Lower lobe of right lung (tissue), 2 donors: ENCODE measurements around the gene SH2D5. TPM values are rescaled to one million over a fixed set of nuclear protein-coding genes. Genes with fewer than 3 reads are reported as not detected.

Experiments
- ATAC-seq, 2 donors: fragments of 200-7000 bp; cut with Tn5 transposase; one replicate each; pipeline ENCODE4 v1.9.1; 2020 to 2022; ENCODE audit warnings: mild to moderate bottlenecking in 2 of 2, moderate library complexity in 2 of 2
- DNase-seq: peaks from one replicate; pipeline ENCODE4 v3.0.0-alpha.2; 2020
- H3K27ac ChIP-seq: fragments of 200-600 bp; one replicate; pipeline ENCODE4 v1.8.0; 2022
- H3K27me3 ChIP-seq: fragments of 200-600 bp; one replicate; pipeline ENCODE4 v1.8.0; 2022; ENCODE audit warnings: low read depth
- H3K36me3 ChIP-seq: fragments of 200-600 bp; one replicate; pipeline ENCODE4 v1.8.0; 2022; ENCODE audit warnings: mild to moderate bottlenecking
- H3K4me1 ChIP-seq: fragments of 200-600 bp; one replicate; pipeline ENCODE4 v1.8.0; 2022
- H3K4me3 ChIP-seq: fragments of 200-600 bp; one replicate; pipeline ENCODE4 v1.8.0; 2022; ENCODE audit warnings: mild to moderate bottlenecking
- H3K9me3 ChIP-seq: fragments of 200-600 bp; one replicate; pipeline ENCODE4 v1.8.0; 2022
- CTCF ChIP-seq: fragments of 200-600 bp; IDR thresholded peaks from one replicate; pipeline ENCODE4 v1.8.0; 2022; ENCODE audit warnings: antibody characterized with exemption, mild to moderate bottlenecking
- intact Hi-C: fragments of 100-400 bp; cut with DNase I; formaldehyde crosslinking; loops from one replicate; pipeline ENCODE4 v1.11.0; 2022
- total RNA-seq: library from RNA; stranded (reverse); fragmentation: NEBNext Ultra II Directional; extraction: Animal tissue kit (Norgen Biotek cat#: 25700); gene quantifications from one replicate; pipeline ENCODE4 v1.2.1, GENCODE V29; 2021
- donor health status: DM: no; HTN: yes; CAD: no; lungs with severe emphysema.

The SH2D5 gene
- total RNA-seq, 1 donor from 2014 or later = not detected

GRCh38 chr1:20706841-20707240 is 25.7 kb downstream of the SH2D5 start:
- intact Hi-C loops = no loop called here
- no peak for TF ChIP-seq CTCF
- ATAC-seq = no peak
- DNase-seq = no peak
- Histone ChIP-seq H3K27ac (no peak overlapping the region), H3K27me3 (peaks cover 4% of the 10 kb centered on the region), H3K36me3 (no peaks in the 10 kb centered on the region), H3K4me1 (no peaks in the 10 kb centered on the region), H3K9me3 (no peaks in the 10 kb centered on the region), H3K4me3 (no peak overlapping the region)

GRCh38 chr1:20705203-20705755 is 27.2 kb downstream of the SH2D5 start:
- H3K27ac ChIP-seq = no peak overlapping the region
- H3K27me3 ChIP-seq = no peaks in the 10 kb centered on the region
- H3K36me3 ChIP-seq = no peaks in the 10 kb centered on the region
- intact Hi-C loops = no loop called here
- no peaks in the 10 kb centered on the region for H3K4me1 ChIP-seq
- DNase-seq = no peak
- TF ChIP-seq CTCF = no peak
- no peak overlapping the region for H3K4me3 ChIP-seq
- no peak for ATAC-seq
- H3K9me3 ChIP-seq = no peaks in the 10 kb centered on the region

GRCh38 chr1:20704390-20705202 is 27.9 kb downstream of the SH2D5 start:
- intact Hi-C loops = no loop called here
- DNase-seq (no peak), ATAC-seq (no peak)
- H3K9me3 ChIP-seq = no peaks in the 10 kb centered on the region
- no peaks in the 10 kb centered on the region for H3K36me3 ChIP-seq
- H3K4me1 ChIP-seq = no peaks in the 10 kb centered on the region
- H3K27me3 ChIP-seq = no peaks in the 10 kb centered on the region
- H3K27ac ChIP-seq = no peak overlapping the region
- TF ChIP-seq CTCF = no peak
- no peak overlapping the region for H3K4me3 ChIP-seq

- Histone ChIP-seq H3K36me3 (no peaks in the 10 kb centered on the region), H3K4me1 (no peaks in the 10 kb centered on the region), H3K27ac (no peak overlapping the region), H3K9me3 (no peaks in the 10 kb centered on the region), H3K27me3 (no peaks in the 10 kb centered on the region), H3K4me3 (no peak overlapping the region)
- ATAC-seq = no peak
- no peak for TF ChIP-seq CTCF
- DNase-seq = no peak
- intact Hi-C loops = no loop called here
Measured at GRCh38 chr1:20703124-20703756, 29.3 kb downstream of the SH2D5 start.

GRCh38 chr1:20702416-20702815 is 30.1 kb downstream of the SH2D5 start:
- no peak overlapping the region for H3K4me3 ChIP-seq
- no peak for TF ChIP-seq CTCF
- H3K36me3 ChIP-seq = no peaks in the 10 kb centered on the region
- H3K27ac ChIP-seq = no peak overlapping the region
- no peaks in the 10 kb centered on the region for H3K9me3 ChIP-seq
- intact Hi-C loops = no loop called here
- no peak for ATAC-seq
- DNase-seq = no peak
- no peaks in the 10 kb centered on the region for H3K4me1 ChIP-seq
- no peaks in the 10 kb centered on the region for H3K27me3 ChIP-seq
